Endodermal cell (in vitro differentiated cells): ENCODE data around the gene CSRP3. TPM values are rescaled to one million over a fixed set of nuclear protein-coding genes. Genes with fewer than 3 reads are reported as not detected.

Source experiments
- DNase-seq: peaks from one replicate; pipeline ENCODE4 v3.0.0-alpha.2; 2017
- H3K27ac ChIP-seq: 2 replicates; pipeline ENCODE4 v1.5.1; 2013; ENCODE audit warnings: mild to moderate bottlenecking, low read depth, low read length, moderate library complexity
- H3K27me3 ChIP-seq: 2 replicates; pipeline ENCODE4 v1.6.1; 2013; ENCODE audit warnings: mild to moderate bottlenecking, low read length, moderate library complexity; ENCODE audit not compliant: insufficient read depth, control insufficient read depth, poor library complexity, severe bottlenecking
- H3K36me3 ChIP-seq: 2 replicates; pipeline ENCODE4 v1.7.0; 2013; ENCODE audit warnings: mild to moderate bottlenecking, low read length, moderate library complexity; ENCODE audit not compliant: control insufficient read depth, insufficient read depth
- H3K4me1 ChIP-seq: one replicate; pipeline ENCODE4 v1.7.0; 2013; ENCODE audit warnings: low read length; ENCODE audit not compliant: control insufficient read depth, insufficient read depth
- H3K4me3 ChIP-seq: 2 replicates; pipeline ENCODE4 v1.5.1; 2013; ENCODE audit warnings: mild to moderate bottlenecking, low read length, moderate library complexity
- H3K9ac ChIP-seq: 2 replicates; pipeline ENCODE4 v1.6.1; 2013; ENCODE audit warnings: mild to moderate bottlenecking, low read length, moderate library complexity; ENCODE audit not compliant: poor library complexity, severe bottlenecking; ENCODE audit errors: extremely low read depth
- H3K9me3 ChIP-seq: 2 replicates; pipeline ENCODE4 v1.6.1; 2013; ENCODE audit warnings: mild to moderate bottlenecking, low read length, moderate library complexity; ENCODE audit not compliant: control insufficient read depth
- H3K27ac Mint-ChIP-seq: 2 replicates; pipeline ENCODE4 v1.8.0; 2020; ENCODE audit warnings: mixed read lengths
- H3K27me3 Mint-ChIP-seq: 2 replicates; pipeline ENCODE4 v1.8.0; 2021; ENCODE audit warnings: mild to moderate bottlenecking, mixed read lengths; ENCODE audit not compliant: insufficient read depth
- H3K36me3 Mint-ChIP-seq: 2 replicates; pipeline ENCODE4 v1.8.0; 2020; ENCODE audit warnings: low read depth, mixed read lengths
- H3K4me1 Mint-ChIP-seq: 2 replicates; pipeline ENCODE4 v1.8.0; 2020; ENCODE audit warnings: mixed read lengths
- H3K4me3 Mint-ChIP-seq: 2 replicates; pipeline ENCODE4 v1.8.0; 2020; ENCODE audit warnings: mild to moderate bottlenecking, moderate library complexity, mixed read lengths
- H3K9me3 Mint-ChIP-seq: 2 replicates; pipeline ENCODE4 v1.8.0; 2020; ENCODE audit warnings: mild to moderate bottlenecking, mixed read lengths
- WGBS, 2 experiments: methylation state at CpG; one replicate each; pipeline versions ENCODE4 v1.1.5 to v1.1.7; 2013; ENCODE audit warnings: missing lambda C conversion rate in 2 of 2, mixed read lengths in 1 of 2; ENCODE audit not compliant: insufficient coverage in 1 of 2, insufficient read length in 1 of 2; 5-methylcytosine and 5-hydroxymethylcytosine counted together
- total RNA-seq, 2 donors: library from RNA; stranded (reverse); fragmentation: NEBNext Ultra II Directional in 1 of 2; extraction: Animal tissue kit (Norgen Biotek cat#: 25700) in 1 of 2; gene quantifications; 2 replicates in 1 of 2; 3 replicates in 1 of 2; pipeline ENCODE4 v1.2.1, GENCODE V29; 2021
- TF ChIP-seq, protein P1 (sequence below): fragments of 200-600 bp; sonication (generic); conservative IDR thresholded peaks from 2 replicates; pipeline ENCODE4 v1.5.0; 2021; ENCODE audit warnings: antibody characterized with exemption, mild to moderate bottlenecking

The CSRP3 gene
- total RNA-seq, 2 donors from 2014 or later = not detected

DNA sequence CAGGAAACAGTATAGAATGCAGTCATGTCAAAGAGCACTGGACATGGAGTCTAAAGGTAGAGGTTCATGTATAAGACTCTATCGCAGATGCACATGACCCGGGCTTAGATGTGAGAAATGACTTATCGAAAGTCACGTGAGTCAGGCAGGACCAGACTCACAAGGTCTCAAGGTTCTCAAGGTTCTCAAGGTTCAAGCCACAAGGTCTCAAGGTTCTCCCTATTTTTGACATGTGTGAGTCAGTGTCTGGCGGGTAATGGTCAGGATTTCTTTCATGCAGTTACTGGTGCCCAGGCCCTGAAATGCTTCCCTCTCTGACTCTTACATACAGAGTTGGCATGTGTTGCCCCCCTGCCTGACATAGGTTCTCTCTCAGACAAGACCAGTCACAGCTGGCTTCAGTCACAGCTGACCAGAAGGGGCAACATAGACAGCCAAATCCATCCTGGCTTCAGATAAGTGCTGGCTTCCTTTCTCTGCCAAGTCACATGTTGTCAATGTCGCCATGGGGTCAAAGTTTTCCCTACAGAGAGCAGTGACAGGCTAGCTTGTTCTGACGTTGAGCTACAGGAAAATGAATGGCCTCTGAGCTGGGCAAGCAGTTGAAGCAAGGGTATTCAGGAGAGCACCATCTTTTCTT lies 10.1 kb downstream of the CSRP3 start:
- no peak for DNase-seq
- Histone ChIP-seq H3K9ac (no peak overlapping the region), H3K9me3 (no peaks in the 10 kb centered on the region), H3K4me1 (peaks cover 4% of the 10 kb centered on the region), H3K27me3 (peaks cover 21% of the 10 kb centered on the region), H3K4me3 (no peak overlapping the region), H3K36me3 (no peaks in the 10 kb centered on the region), H3K27ac (no peak overlapping the region)
- peaks cover 6% of the 10 kb centered on the region for H3K4me1 Mint-ChIP-seq
- WGBS, 2 experiments = 89 to 90% methylated on average over 7 of the region's 7 CpGs
- no peaks in the 10 kb centered on the region for H3K36me3 Mint-ChIP-seq
- no peaks in the 10 kb centered on the region for H3K9me3 Mint-ChIP-seq
- no peak overlapping the region for H3K4me3 Mint-ChIP-seq
- peaks cover 7% of the 10 kb centered on the region for H3K27me3 Mint-ChIP-seq
- H3K27ac Mint-ChIP-seq = no peak overlapping the region
- TF ChIP-seq, protein P1, sequence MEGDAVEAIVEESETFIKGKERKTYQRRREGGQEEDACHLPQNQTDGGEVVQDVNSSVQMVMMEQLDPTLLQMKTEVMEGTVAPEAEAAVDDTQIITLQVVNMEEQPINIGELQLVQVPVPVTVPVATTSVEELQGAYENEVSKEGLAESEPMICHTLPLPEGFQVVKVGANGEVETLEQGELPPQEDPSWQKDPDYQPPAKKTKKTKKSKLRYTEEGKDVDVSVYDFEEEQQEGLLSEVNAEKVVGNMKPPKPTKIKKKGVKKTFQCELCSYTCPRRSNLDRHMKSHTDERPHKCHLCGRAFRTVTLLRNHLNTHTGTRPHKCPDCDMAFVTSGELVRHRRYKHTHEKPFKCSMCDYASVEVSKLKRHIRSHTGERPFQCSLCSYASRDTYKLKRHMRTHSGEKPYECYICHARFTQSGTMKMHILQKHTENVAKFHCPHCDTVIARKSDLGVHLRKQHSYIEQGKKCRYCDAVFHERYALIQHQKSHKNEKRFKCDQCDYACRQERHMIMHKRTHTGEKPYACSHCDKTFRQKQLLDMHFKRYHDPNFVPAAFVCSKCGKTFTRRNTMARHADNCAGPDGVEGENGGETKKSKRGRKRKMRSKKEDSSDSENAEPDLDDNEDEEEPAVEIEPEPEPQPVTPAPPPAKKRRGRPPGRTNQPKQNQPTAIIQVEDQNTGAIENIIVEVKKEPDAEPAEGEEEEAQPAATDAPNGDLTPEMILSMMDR = no peak

DNA sequence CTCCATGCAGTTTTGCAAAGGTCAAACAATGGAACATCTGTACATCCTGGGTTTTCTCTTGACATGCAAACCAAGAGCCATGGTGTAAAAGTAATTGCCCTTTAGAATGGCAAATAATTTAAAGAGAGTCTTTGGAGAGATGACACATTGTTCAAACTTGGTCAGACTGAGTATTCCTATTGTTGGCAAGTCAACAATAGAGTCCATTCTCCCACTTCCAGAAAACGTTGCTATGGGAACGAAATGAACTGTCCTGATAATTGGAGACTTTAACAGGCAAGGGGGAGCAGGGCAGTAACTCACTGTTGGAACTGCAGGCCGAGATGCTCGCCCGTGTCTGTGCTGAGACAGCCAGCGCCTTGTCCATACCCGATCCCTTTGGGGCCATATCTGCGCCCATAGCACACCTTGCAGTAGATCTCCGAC lies 13.9 kb downstream of the CSRP3 start:
- H3K36me3 ChIP-seq = no peaks in the 10 kb centered on the region

DNA sequence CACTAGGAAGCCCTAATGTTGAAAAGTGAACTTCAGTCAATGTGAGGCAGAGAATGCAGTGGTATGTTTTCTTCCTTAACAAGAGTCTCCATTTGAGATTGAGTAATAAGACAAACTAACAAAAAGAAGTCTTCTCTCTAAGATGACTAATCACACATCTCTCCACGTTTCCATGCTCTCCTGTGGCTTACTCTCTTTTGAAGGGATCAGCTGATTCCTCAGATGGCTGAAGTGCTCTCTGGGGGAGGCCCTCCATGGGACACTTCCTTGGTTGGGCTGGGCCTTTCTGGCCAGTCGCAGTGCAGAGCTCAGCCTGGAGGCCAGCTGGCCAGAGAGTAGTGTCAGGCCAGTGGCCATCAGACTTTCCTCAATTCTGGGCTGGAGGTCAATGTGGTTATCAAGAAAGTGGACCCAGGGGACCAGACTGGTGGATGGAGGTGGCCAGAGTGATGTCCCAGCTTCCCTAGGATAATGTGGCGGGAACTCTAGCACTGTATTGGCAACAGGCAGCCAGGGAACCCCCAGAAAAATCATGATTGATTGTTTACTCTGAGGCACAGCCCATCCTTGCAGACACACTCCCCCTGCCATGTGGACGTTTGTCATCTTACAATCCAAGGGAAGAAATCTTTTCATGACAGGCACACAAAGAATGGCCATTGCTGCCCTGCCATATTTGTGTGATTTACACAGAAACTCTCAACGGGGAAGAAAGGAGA lies 14.5 kb downstream of the CSRP3 start:
- Mint-ChIP-seq H3K27ac (no peak overlapping the region), H3K27me3 (peaks cover 13% of the 10 kb centered on the region), H3K4me1 (peaks cover 15% of the 10 kb centered on the region), H3K4me3 (no peak overlapping the region), H3K36me3 (no peaks in the 10 kb centered on the region), H3K9me3 (no peaks in the 10 kb centered on the region)
- Histone ChIP-seq H3K36me3 (no peaks in the 10 kb centered on the region), H3K27me3 (peaks cover 25% of the 10 kb centered on the region), H3K4me3 (no peak overlapping the region), H3K27ac (peak overlapping the region; percentile 84), H3K9me3 (no peaks in the 10 kb centered on the region), H3K4me1 (peaks cover 4% of the 10 kb centered on the region), H3K9ac (no peak overlapping the region)
- 51 to 75% methylated on average over 5 of the region's 5 CpGs for WGBS, 2 experiments
- DNase-seq = no peak
- TF ChIP-seq, protein P1 = no peak

More for the DNA sequence above, 13.9 kb downstream of the CSRP3 start:
- Histone ChIP-seq H3K9me3 (no peaks in the 10 kb centered on the region), H3K9ac (no peak overlapping the region), H3K27ac (peak overlapping the region; percentile 84), H3K4me3 (no peak overlapping the region), H3K27me3 (peaks cover 29% of the 10 kb centered on the region), H3K4me1 (peaks cover 4% of the 10 kb centered on the region)
- WGBS, 2 experiments = 90 to 91% methylated on average over 5 to 9 of the region's 9 CpGs
- TF ChIP-seq, protein P1 = no peak
- H3K4me3 Mint-ChIP-seq = no peak overlapping the region
- H3K4me1 Mint-ChIP-seq = peaks cover 15% of the 10 kb centered on the region
- no peaks in the 10 kb centered on the region for H3K36me3 Mint-ChIP-seq
- no peak overlapping the region for H3K27ac Mint-ChIP-seq
- H3K27me3 Mint-ChIP-seq = peaks cover 13% of the 10 kb centered on the region
- no peak for DNase-seq
- H3K9me3 Mint-ChIP-seq = no peaks in the 10 kb centered on the region
